ENCODE results near the gene PRRT1. TPM values are rescaled to one million over a fixed set of nuclear protein-coding genes. Genes with fewer than 3 reads are reported as not detected.

The PRRT1 gene
- polyA plus RNA-seq, 3 donors from 2014 or later: not detected

DNA sequence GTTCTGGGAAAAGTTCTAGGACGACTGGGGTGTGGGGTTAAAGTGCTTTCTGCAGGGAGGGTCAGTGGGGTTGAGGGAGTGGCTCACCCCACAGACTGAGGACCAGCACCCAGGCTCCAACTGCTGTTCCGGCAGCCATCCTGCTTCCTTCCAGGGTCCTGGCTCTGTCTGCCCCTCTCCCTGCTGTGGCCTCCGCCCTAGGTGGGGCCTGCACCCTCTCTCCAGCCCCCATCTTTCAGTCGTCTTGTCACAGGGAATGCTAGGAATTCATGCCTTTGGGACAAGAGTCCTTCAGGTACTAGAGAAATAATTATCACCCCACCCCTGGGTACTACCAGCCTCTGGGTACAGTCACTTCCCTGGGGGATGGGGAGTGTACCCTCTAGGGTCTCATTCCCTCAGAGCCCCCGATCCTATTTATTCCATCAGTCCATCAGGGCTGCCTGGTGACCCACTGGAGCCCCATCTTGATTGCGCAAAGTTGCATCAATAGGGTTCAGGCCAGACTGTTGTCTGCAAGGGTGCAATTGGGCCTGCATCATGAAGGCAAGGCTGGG, 32.4 kb upstream of the PRRT1 start, which contains the start of gene AGER:
TSS of gene AGER (minus strand) at position 170 of the 557 bp plus-strand sequence. CDS start at position 139, 31 bp downstream.
- Mint-ChIP-seq H3K27ac (peak within 1 kb of the TSS in 3 of 6 donors; percentile 31 to 35 (median 34)), H3K36me3 (peaks cover 9 to 34% (median 17%) of the 10 kb centered on the region in 3 donors), H3K9me3 (no peaks in the 10 kb centered on the region), H3K4me1 (peaks cover 45% of the 10 kb centered on the region in 2 donors), H3K4me3 (no peak within 1 kb of the TSS), H3K27me3 (ENCODE audit: low read depth in 3 of 3) (peaks cover 0 to 6% (median 4%) of the 10 kb centered on the region in 3 donors)
- DNase-seq: no peak

GRCh38 chr6:32183483-32184083, 31.8 kb upstream of the PRRT1 start:
- H3K4me3 Mint-ChIP-seq: no peak overlapping the region
- H3K36me3 Mint-ChIP-seq: peaks cover 9 to 30% (median 17%) of the 10 kb centered on the region in 3 donors

DNA sequence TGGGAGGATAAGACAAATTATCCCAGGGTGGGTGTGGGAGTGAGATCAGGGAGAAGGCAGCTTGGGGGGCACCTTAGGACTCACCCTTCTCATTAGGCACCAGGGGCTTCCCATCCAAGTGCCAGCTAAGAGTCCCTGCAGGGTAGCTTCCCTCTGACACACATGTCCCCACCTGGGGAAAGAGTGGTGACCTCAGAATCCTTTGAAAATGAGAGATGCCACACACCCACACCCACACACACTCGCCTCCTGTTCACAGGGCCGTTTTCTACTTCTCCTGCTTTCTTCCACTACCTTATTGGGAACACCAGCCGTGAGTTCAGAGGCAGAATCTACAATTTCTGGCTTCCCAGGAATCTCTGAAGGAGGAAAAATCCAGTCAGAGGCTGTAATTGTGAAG, 31.3 kb upstream of the PRRT1 start:
- H3K27ac Mint-ChIP-seq: peak overlapping the region in 2 of 6 donors; percentile 24 to 35
- H3K27me3 Mint-ChIP-seq (ENCODE audit: low read depth in 3 of 3): peaks cover 2 to 8% (median 3%) of the 10 kb centered on the region in 3 donors
- no peaks in the 10 kb centered on the region for H3K9me3 Mint-ChIP-seq
- H3K36me3 Mint-ChIP-seq: peaks cover 9 to 30% (median 17%) of the 10 kb centered on the region in 3 donors
- H3K4me3 Mint-ChIP-seq: no peak overlapping the region
- peaks cover 44 to 45% of the 10 kb centered on the region in 2 donors for H3K4me1 Mint-ChIP-seq
- DNase-seq: no peak

More at GRCh38 chr6:32183483-32184083, 31.8 kb upstream of the PRRT1 start:
- Mint-ChIP-seq H3K27ac (peak overlapping the region in 1 of 6 donors; percentile 35), H3K27me3 (ENCODE audit: low read depth in 3 of 3) (peaks cover 0 to 5% (median 0%) of the 10 kb centered on the region in 3 donors), H3K9me3 (no peaks in the 10 kb centered on the region), H3K4me1 (peaks cover 45% of the 10 kb centered on the region in 2 donors)
- no peak for DNase-seq

GRCh38 chr6:32182555-32182981, 30.8 kb upstream of the PRRT1 start:
- DNase-seq: no peak
- H3K36me3 Mint-ChIP-seq: peaks cover 9 to 28% (median 17%) of the 10 kb centered on the region in 3 donors
- peaks cover 5 to 13% (median 8%) of the 10 kb centered on the region in 3 donors for H3K27me3 Mint-ChIP-seq (ENCODE audit: low read depth in 3 of 3)
- no peaks in the 10 kb centered on the region for H3K9me3 Mint-ChIP-seq
- peaks cover 44 to 48% of the 10 kb centered on the region in 2 donors for H3K4me1 Mint-ChIP-seq
- H3K4me3 Mint-ChIP-seq: no peak overlapping the region
- peak overlapping the region in 1 of 6 donors; percentile 24 for H3K27ac Mint-ChIP-seq

- H3K27me3 Mint-ChIP-seq (ENCODE audit: low read depth in 3 of 3): peaks cover 7 to 15% (median 8%) of the 10 kb centered on the region in 3 donors
- no peak for DNase-seq
- peaks cover 44 to 48% of the 10 kb centered on the region in 2 donors for H3K4me1 Mint-ChIP-seq
- no peaks in the 10 kb centered on the region for H3K9me3 Mint-ChIP-seq
- no peak overlapping the region for H3K4me3 Mint-ChIP-seq
- H3K27ac Mint-ChIP-seq: peak overlapping the region in 1 of 6 donors; percentile 75
- H3K36me3 Mint-ChIP-seq: peaks cover 9 to 22% (median 17%) of the 10 kb centered on the region in 3 donors
Observed at GRCh38 chr6:32181915-32182529, 30.3 kb upstream of the PRRT1 start.

DNA sequence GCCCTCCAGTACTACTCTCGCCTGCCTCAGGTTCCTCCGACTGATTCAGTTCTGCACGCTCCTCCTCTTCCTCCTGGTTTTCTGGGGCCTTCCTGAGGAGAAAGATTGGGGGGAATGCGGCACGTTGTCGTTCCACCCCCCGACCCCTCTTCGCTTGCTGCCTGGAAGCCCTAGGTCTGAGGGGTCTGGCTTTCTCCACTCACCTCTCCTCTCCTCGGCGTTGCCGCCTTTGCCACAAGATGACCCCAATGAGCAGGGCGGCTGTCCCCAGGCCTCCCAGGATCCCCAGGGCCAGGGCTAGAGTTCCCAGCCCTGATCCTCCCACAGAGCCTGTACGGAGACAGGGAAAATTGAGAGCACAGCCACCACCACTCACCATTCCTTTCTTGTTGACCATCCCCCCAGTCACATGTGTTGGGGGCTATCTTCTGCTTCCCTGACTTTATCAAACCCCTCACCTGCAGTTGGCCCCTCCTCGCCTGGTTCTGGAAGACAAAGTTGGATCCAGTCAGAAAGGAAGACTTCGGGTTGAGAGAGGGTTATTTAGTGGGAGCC, 29.5 kb upstream of the PRRT1 start:
- H3K9me3 Mint-ChIP-seq: no peaks in the 10 kb centered on the region
- peak overlapping the region in 5 of 6 donors; percentile 28 to 100 (median 51) for H3K27ac Mint-ChIP-seq
- no peak for DNase-seq
- peaks cover 8 to 11% (median 9%) of the 10 kb centered on the region in 3 donors for H3K27me3 Mint-ChIP-seq (ENCODE audit: low read depth in 3 of 3)
- peaks cover 45 to 48% of the 10 kb centered on the region in 2 donors for H3K4me1 Mint-ChIP-seq
- no peak overlapping the region for H3K4me3 Mint-ChIP-seq
- H3K36me3 Mint-ChIP-seq: peaks cover 4 to 14% (median 11%) of the 10 kb centered on the region in 3 donors

- Mint-ChIP-seq H3K4me3 (peak overlapping the region in 4 of 5 donors; percentile 44 to 91 (median 65)), H3K36me3 (peaks cover 4 to 10% (median 6%) of the 10 kb centered on the region in 3 donors), H3K27ac (peak overlapping the region in 5 of 6 donors; percentile 69 to 100 (median 99)), H3K4me1 (peaks cover 52 to 55% of the 10 kb centered on the region in 2 donors), H3K27me3 (ENCODE audit: low read depth in 3 of 3) (peaks cover 8 to 11% (median 9%) of the 10 kb centered on the region in 3 donors), H3K9me3 (no peaks in the 10 kb centered on the region)
- no peak for DNase-seq
Observed at GRCh38 chr6:32179766-32180405, 28.1 kb upstream of the PRRT1 start.

DNA sequence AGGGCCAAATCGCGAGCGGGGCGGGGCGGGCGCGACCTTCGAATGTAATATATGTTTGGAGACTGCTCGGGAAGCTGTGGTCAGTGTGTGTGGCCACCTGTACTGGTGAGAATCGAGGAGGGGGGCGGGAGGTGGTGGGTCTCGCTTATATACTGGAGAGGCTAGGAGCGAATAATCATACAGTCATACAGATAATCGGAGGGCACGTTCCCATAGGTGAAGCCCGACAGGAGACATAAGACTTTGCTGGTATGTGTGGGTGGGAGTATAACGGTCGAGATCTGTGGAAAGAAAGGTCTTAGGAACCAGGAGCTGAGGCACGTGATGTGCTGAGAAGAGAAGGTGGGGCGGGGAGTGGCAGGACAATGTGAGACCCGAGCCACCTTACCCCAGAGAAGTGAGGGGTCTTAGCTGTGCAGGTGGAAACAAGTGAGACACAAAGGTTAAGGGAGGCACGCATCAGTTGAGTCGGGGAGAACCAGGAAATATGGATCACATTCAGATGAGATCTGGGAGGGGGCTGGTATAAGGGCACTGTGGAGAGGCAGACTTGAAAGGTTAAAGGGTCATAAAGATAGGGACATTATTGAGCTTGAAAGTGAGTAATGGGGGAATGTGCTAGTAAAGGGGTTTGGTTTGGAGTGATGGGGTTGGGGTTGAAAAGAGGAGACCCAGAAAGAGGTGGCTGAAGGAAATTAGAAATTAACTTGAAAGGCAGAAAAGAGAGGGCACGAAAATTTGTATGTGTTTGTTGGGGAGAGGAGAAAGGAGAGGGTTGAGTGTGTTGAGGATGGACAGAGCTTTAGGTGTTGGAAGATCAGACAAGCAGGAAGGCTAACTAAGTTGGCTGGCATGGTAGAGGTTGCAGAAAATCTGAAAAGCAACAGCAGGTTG, 27.1 kb upstream of the PRRT1 start:
- Mint-ChIP-seq H3K9me3 (no peaks in the 10 kb centered on the region), H3K36me3 (peaks cover 4 to 10% (median 6%) of the 10 kb centered on the region in 3 donors), H3K4me3 (peak overlapping the region; percentile 85 to 99 (median 91)), H3K27ac (peak overlapping the region; percentile 94 to 100 (median 98)), H3K27me3 (ENCODE audit: low read depth in 3 of 3) (peaks cover 8 to 11% (median 9%) of the 10 kb centered on the region in 3 donors), H3K4me1 (peaks cover 63 to 65% of the 10 kb centered on the region in 2 donors)
- no peak for DNase-seq

DNA sequence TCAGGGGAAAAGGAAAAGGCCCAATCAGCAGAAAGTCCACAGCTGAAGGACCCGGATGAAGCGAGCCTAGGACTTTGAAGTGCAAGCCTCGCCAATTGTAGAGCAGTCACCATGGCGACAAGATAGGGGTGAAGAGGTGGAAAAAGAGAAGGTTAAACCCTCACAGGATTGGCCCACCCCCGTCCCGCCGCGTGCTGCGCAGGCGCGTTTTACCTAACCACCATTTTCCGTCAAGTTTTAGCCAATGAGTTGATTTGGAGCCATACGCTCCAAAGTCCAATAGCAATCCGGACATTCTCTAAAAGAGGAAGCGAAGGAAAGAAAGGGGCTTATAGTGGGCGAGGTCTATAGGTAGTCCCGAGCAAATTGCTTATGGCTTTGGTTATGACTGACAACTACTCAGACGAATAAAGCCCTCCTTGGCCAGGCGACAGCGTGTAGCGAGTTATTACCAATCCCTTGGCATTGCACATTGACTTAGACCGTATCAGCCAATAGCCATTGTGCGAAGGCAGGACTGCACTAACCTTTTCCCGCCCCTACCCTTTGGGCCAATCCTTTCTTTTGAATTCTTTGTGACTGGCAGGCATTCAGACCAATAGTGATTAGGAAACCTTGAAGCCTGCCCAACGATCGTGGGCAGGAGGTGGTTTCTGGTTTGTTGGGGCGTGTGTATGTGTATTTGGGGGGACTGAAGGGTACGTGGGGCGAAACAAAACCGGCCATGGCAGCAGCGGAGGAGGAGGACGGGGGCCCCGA, 26.2 kb upstream of the PRRT1 start, which contains the start of gene RNF5:
TSS of gene RNF5 (plus strand) at position 618 of the 759 bp plus-strand sequence. CDS start at position 725, 107 bp downstream.
- H3K27ac Mint-ChIP-seq: peak within 1 kb of the TSS; percentile 94 to 100 (median 98)
- H3K4me1 Mint-ChIP-seq: peaks cover 66 to 67% of the 10 kb centered on the region in 2 donors
- peak; percentile 97 to 98 (median 98) for DNase-seq
- no peaks in the 10 kb centered on the region for H3K9me3 Mint-ChIP-seq
- peaks cover 8 to 11% (median 9%) of the 10 kb centered on the region in 3 donors for H3K27me3 Mint-ChIP-seq (ENCODE audit: low read depth in 3 of 3)
- peak within 1 kb of the TSS; percentile 85 to 99 (median 91) for H3K4me3 Mint-ChIP-seq
- peaks cover 4 to 10% (median 6%) of the 10 kb centered on the region in 3 donors for H3K36me3 Mint-ChIP-seq

DNA sequence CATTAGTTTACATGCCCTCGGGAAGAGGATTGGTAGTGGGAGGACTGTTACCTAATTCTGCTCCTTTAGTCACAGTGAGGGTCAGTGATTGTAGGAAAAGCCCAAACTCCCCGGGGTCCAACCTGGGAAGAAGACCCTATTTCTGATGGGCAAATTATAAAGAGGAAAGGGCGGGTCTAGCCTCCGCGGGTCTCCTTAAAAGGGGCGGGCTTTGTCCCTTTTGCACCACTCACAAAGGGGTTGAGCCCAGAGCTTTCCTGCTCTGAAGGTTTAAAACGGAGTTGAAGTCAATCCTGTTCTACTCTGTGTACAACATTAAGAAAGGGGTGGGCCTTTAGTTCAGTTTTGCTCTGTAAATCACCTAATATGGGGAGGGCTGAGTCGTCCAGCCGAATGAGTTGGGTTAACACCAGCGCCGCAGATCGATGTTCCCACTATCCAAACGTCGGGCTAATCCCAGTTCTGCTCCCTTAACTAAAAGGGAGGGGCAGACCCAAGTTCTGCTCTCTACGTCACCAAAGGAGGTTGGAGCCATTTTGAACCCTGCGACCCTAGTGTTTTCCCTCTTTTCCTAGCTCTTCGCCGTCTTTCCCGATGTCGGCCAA, 25.5 kb upstream of the PRRT1 start:
- no peak for DNase-seq
- H3K4me3 Mint-ChIP-seq: peak overlapping the region; percentile 85 to 99 (median 91)
- peaks cover 66 to 72% of the 10 kb centered on the region in 2 donors for H3K4me1 Mint-ChIP-seq
- H3K36me3 Mint-ChIP-seq: peaks cover 4 to 10% (median 6%) of the 10 kb centered on the region in 3 donors
- peaks cover 8 to 11% (median 9%) of the 10 kb centered on the region in 3 donors for H3K27me3 Mint-ChIP-seq (ENCODE audit: low read depth in 3 of 3)
- H3K27ac Mint-ChIP-seq: peak overlapping the region; percentile 94 to 100 (median 98)
- no peaks in the 10 kb centered on the region for H3K9me3 Mint-ChIP-seq

GRCh38 chr6:32176476-32177182, 24.9 kb upstream of the PRRT1 start:
- DNase-seq: no peak
- H3K36me3 Mint-ChIP-seq: peaks cover 4 to 10% (median 6%) of the 10 kb centered on the region in 3 donors
- H3K9me3 Mint-ChIP-seq: no peaks in the 10 kb centered on the region
- peaks cover 66 to 72% of the 10 kb centered on the region in 2 donors for H3K4me1 Mint-ChIP-seq
- H3K27me3 Mint-ChIP-seq (ENCODE audit: low read depth in 3 of 3): peaks cover 8 to 11% (median 9%) of the 10 kb centered on the region in 3 donors
- peak overlapping the region; percentile 85 to 99 (median 91) for H3K4me3 Mint-ChIP-seq
- H3K27ac Mint-ChIP-seq: peak overlapping the region; percentile 94 to 100 (median 98)
